H1 (cell line): Measurements from ENCODE around the gene TUT1. TPM values are rescaled to one million over a fixed set of nuclear protein-coding genes. Genes with fewer than 3 reads are reported as not detected.

Experiments used
- CTCF ChIA-PET: fragments of 300-600 bp; sonication (Branson Sonifier 250); formaldehyde crosslinking; loops from one replicate; lab custom pipeline; 2021; ENCODE audit not compliant: partially characterized antibody; lab: Charles Lee
- POLR2A ChIA-PET: fragments of 300-600 bp; sonication (Branson Sonifier 250); formaldehyde crosslinking; loops from one replicate; lab custom pipeline; 2021; ENCODE audit warnings: inconsistent platforms; ENCODE audit not compliant: partially characterized antibody; lab: Charles Lee
- DNase-seq, 2 experiments: peaks; one replicate each; pipeline versions ENCODE4 v3.0.0 to v3.0.0-alpha.2; 2010 to 2022; ENCODE audit warnings: low spot score in 2 of 2, low read depth in 1 of 2, mixed read lengths in 1 of 2
- FAIRE-seq: peaks from 2 replicates; lab custom pipeline; 2011; peaks lifted over from hg19 to GRCh38; lab: Jason Lieb, UNC
- H2AFZ ChIP-seq: 2 replicates; pipeline ENCODE4 v1.8.1; 2012; ENCODE audit warnings: low read length, inconsistent platforms
- H2AK5ac ChIP-seq: 2 replicates; pipeline ENCODE4 v1.6.1; 2013; ENCODE audit warnings: low read depth, low read length
- H2BK120ac ChIP-seq: replicated peaks from 2 replicates; pipeline ENCODE3; 2013; ENCODE audit warnings: low read depth, low read length, inconsistent platforms
- H2BK12ac ChIP-seq: 2 replicates; pipeline ENCODE4 v1.6.1; 2013; ENCODE audit warnings: low read depth, low read length
- H2BK15ac ChIP-seq: 2 replicates; pipeline ENCODE4 v1.6.1; 2013; ENCODE audit warnings: low read length
- H2BK20ac ChIP-seq: 2 replicates; pipeline ENCODE4 v1.6.1; 2013; ENCODE audit warnings: low read length
- H2BK5ac ChIP-seq: 2 replicates; pipeline ENCODE4 v1.6.1; 2013; ENCODE audit warnings: low read depth, low read length
- H3K14ac ChIP-seq: 2 replicates; pipeline ENCODE4 v1.6.1; 2013; ENCODE audit warnings: inconsistent platforms; ENCODE audit not compliant: insufficient read length
- H3K18ac ChIP-seq: 2 replicates; pipeline ENCODE4 v1.6.1; 2013; ENCODE audit warnings: low read length; ENCODE audit errors: extremely low read depth
- H3K23ac ChIP-seq: 2 replicates; pipeline ENCODE4 v1.6.1; 2013; ENCODE audit warnings: inconsistent platforms; ENCODE audit not compliant: insufficient read length
- H3K23me2 ChIP-seq: 2 replicates; pipeline ENCODE4 v1.6.1; 2013; ENCODE audit warnings: low read depth, low read length
- H3K27ac ChIP-seq: 2 replicates; pipeline ENCODE4 v1.6.1; 2011; ENCODE audit warnings: low read depth, low read length, inconsistent platforms
- H3K27me3 ChIP-seq, 4 experiments: replicated peaks in 1 of 4; 1 replicate in 1 of 4; 2 replicates in 3 of 4; pipeline versions ENCODE4 v1.6.1 to v1.8.1; 2011 to 2013; ENCODE audit warnings: low read length in 3 of 4, mild to moderate bottlenecking in 3 of 4, inconsistent platforms in 2 of 4, mixed read lengths in 2 of 4, moderate library complexity in 1 of 4; ENCODE audit not compliant: control insufficient read depth in 3 of 4, insufficient read depth in 3 of 4; ENCODE audit errors: extremely low read depth in 1 of 4
- H3K36me3 ChIP-seq, 4 experiments: 2 replicates each; pipeline versions ENCODE4 v1.6.1 to v1.8.1; 2011 to 2013; ENCODE audit warnings: mild to moderate bottlenecking in 4 of 4, low read length in 3 of 4, moderate library complexity in 2 of 4, control low read depth in 1 of 4, inconsistent platforms in 1 of 4; ENCODE audit not compliant: insufficient read depth in 4 of 4, control insufficient read depth in 2 of 4
- H3K4ac ChIP-seq: replicated peaks from 2 replicates; pipeline ENCODE3; 2013; ENCODE audit warnings: low read length, low read depth, mixed read lengths, inconsistent platforms; ENCODE audit not compliant: insufficient read length
- H3K4me1 ChIP-seq, 4 experiments: replicated peaks in 1 of 4; 1 replicate in 1 of 4; 2 replicates in 3 of 4; pipeline versions ENCODE4 v1.6.1 to v1.8.1; 2011 to 2013; ENCODE audit warnings: low read length in 3 of 4, inconsistent platforms in 2 of 4, mixed read lengths in 1 of 4; ENCODE audit not compliant: insufficient read depth in 4 of 4, control insufficient read depth in 3 of 4
- H3K4me2 ChIP-seq, 2 experiments: 2 replicates each; pipeline versions ENCODE4 v1.6.1 to v1.8.1; 2011 to 2013; ENCODE audit warnings: low read depth in 2 of 2, low read length in 2 of 2, control low read depth in 1 of 2, inconsistent platforms in 1 of 2, mild to moderate bottlenecking in 1 of 2; ENCODE audit not compliant: insufficient read depth in 1 of 2
- H3K4me3 ChIP-seq, 4 experiments: fragments of 200-600, 300-600 bp in 1 of 4; sonication (generic), shearing (Covaris generic), sonication (Bioruptor Twin) in 1 of 4; 2 replicates each; pipeline versions ENCODE4 v1.5.1 to v1.8.1; 2011 to 2016; ENCODE audit warnings: low read length in 4 of 4, low read depth in 3 of 4, control low read depth in 2 of 4, inconsistent platforms in 2 of 4, mild to moderate bottlenecking in 2 of 4, mixed read lengths in 1 of 4, moderate library complexity in 1 of 4; ENCODE audit not compliant: insufficient read depth in 2 of 4; ENCODE audit errors: extremely low read depth in 1 of 4
- H3K56ac ChIP-seq: replicated peaks from 2 replicates; pipeline ENCODE3; 2013; ENCODE audit warnings: low read depth, mild to moderate bottlenecking, mixed read lengths, low read length, inconsistent platforms; ENCODE audit not compliant: insufficient read length
- H3K79me1 ChIP-seq: 2 replicates; pipeline ENCODE4 v1.6.1; 2013; ENCODE audit warnings: low read depth, low read length, control low read depth
- H3K79me2 ChIP-seq, 2 experiments: 2 replicates each; pipeline versions ENCODE4 v1.6.1 to v1.8.1; 2012 to 2013; ENCODE audit warnings: low read length in 2 of 2, mild to moderate bottlenecking in 2 of 2, inconsistent platforms in 1 of 2; ENCODE audit not compliant: insufficient read depth in 2 of 2, control insufficient read depth in 1 of 2
- H3K9ac ChIP-seq, 4 experiments: replicated peaks in 1 of 4; 1 replicate in 1 of 4; 2 replicates in 3 of 4; pipeline versions ENCODE4 v1.6.1 to v1.8.1; 2011 to 2013; ENCODE audit warnings: low read depth in 3 of 4, low read length in 3 of 4, control low read depth in 2 of 4, mild to moderate bottlenecking in 2 of 4, moderate library complexity in 2 of 4, inconsistent platforms in 1 of 4; ENCODE audit errors: extremely low read depth in 1 of 4
- H3K9me3 ChIP-seq, 2 experiments: 2 replicates each; pipeline versions ENCODE4 v1.6.1 to v1.8.1; 2012 to 2013; ENCODE audit warnings: mild to moderate bottlenecking in 2 of 2, moderate library complexity in 2 of 2, control low read depth in 1 of 2, inconsistent platforms in 1 of 2, low read depth in 1 of 2, low read length in 1 of 2, mixed read lengths in 1 of 2; ENCODE audit not compliant: insufficient read depth in 2 of 2
- H4K20me1 ChIP-seq, 2 experiments: replicated peaks in 1 of 2; 2 replicates each; pipeline versions ENCODE3 to v1.8.1; 2011 to 2013; ENCODE audit warnings: inconsistent platforms in 2 of 2, low read length in 2 of 2, mild to moderate bottlenecking in 1 of 2; ENCODE audit not compliant: insufficient read depth in 2 of 2, control insufficient read depth in 1 of 2
- H4K5ac ChIP-seq: 2 replicates; pipeline ENCODE4 v1.6.1; 2013; ENCODE audit warnings: low read length, low read depth, mixed read lengths, inconsistent platforms; ENCODE audit not compliant: insufficient read length
- H4K8ac ChIP-seq: 2 replicates; pipeline ENCODE4 v1.8.0; 2013; ENCODE audit warnings: mild to moderate bottlenecking, moderate library complexity, low read length, inconsistent platforms; ENCODE audit not compliant: insufficient read depth; ENCODE audit errors: extremely low read depth
- H4K91ac ChIP-seq: replicated peaks from 2 replicates; pipeline ENCODE3; 2013; ENCODE audit warnings: low read length, mixed read lengths, inconsistent platforms; ENCODE audit not compliant: insufficient read length
- ASH2L ChIP-seq: fragments of 200-600, 300-600 bp; sonication (generic); IDR thresholded peaks from one replicate; pipeline ENCODE4 v1.7.1; 2017; ENCODE audit warnings: low read length
- FOSL1 ChIP-seq: IDR thresholded peaks from 2 replicates; pipeline ENCODE4 v1.6.1; 2011; ENCODE audit warnings: mild to moderate bottlenecking, low read depth, low read length, moderate library complexity; ENCODE audit not compliant: insufficient read depth
- TCF12 ChIP-seq: IDR thresholded peaks from 2 replicates; pipeline ENCODE4 v1.6.1; 2011; ENCODE audit warnings: low read depth, mild to moderate bottlenecking, low read length
- WGBS, 2 experiments: shearing (Covaris generic) in 1 of 2; methylation state at CpG; one replicate each; pipeline versions ENCODE4 v1.1.6 to v1.1.7; 2013 to 2015; ENCODE audit warnings: low lambda C conversion rate in 2 of 2, mixed read lengths in 2 of 2, inconsistent platforms in 1 of 2, low coverage in 1 of 2, missing lambda C conversion rate in 1 of 2; ENCODE audit not compliant: insufficient replicate concordance in 2 of 2, insufficient coverage in 1 of 2, insufficient read length in 1 of 2; ENCODE audit errors: extremely low coverage in 1 of 2, missing lambda C conversion rate in 1 of 2; 5-methylcytosine and 5-hydroxymethylcytosine counted together
- polyA plus RNA-seq, 7 experiments: library from polyadenylated mRNA; depleted of rRNA in 3 of 7; stranded (reverse) in 5 of 7; unstranded in 2 of 7; fragments of >200 nt in 5 of 7; fragments of 200-250 nt in 2 of 7; gene quantifications; 1 replicate in 5 of 7; 2 replicates in 1 of 7; 4 replicates in 1 of 7; pipeline versions ENCODE4 v1.2.1 to v1.2.3, GENCODE V29; 2011 to 2013; ENCODE audit warnings: missing spikeins in 2 of 7, mixed read lengths in 2 of 7
- total RNA-seq: library from RNA; stranded (reverse); fragmentation: NEBNext Ultra II Directional; extraction: Animal tissue kit (Norgen Biotek cat#: 25700); gene quantifications from 2 replicates; pipeline ENCODE4 v1.2.1, GENCODE V29; 2021

The TUT1 gene
- total and polyA plus RNA-seq, 2 of the 8 experiments (the other 6 are each of a cell fraction or from before 2014, with no cell fraction given) = 17.8 to 24.6 TPM

- Histone ChIP-seq H4K91ac (peak overlapping the region; percentile 19), H3K79me1 (no peaks in the 10 kb centered on the region), H2BK5ac (no peak overlapping the region), H4K8ac (peak overlapping the region; percentile 39; the same call in 1 of the 2 replicates), H4K20me1 (peaks cover 6 to 14% of the 10 kb centered on the region in 2 experiments), H3K56ac (no peak overlapping the region), H2AK5ac (no peak overlapping the region), H3K9me3 (no peaks in the 10 kb centered on the region), H2BK12ac (peak overlapping the region; percentile 43; the same call in 1 of the 2 replicates), H4K5ac (no peak overlapping the region), H2BK20ac (no peak overlapping the region)
- WGBS, 2 experiments = 42% methylated on average over 6 of the region's 6 CpGs; no CpG with 5 or more reads in 1 of the 2 experiments
- peak in 1 of 2 experiments; percentile 43 for DNase-seq
- CTCF ChIA-PET = interaction anchor here (0.9 to 5.1 kb wide), 48 partner anchors 11 to 362 kb away, joined by 3 to 179 read pairs (median 6); partner anchors contain the start of genes C11orf98, CSKMT, EEF1G and LRRN4CL
- peak; percentile 34 for TF ChIP-seq ASH2L
- TF ChIP-seq TCF12 = 0 out of 2 replicates have a peak, but pooled peaks have one; percentile 18
- no peak for TF ChIP-seq FOSL1
- TF ChIP-seq, all 59 proteins: peak for 2
- Histone ChIP-seq H2AFZ (no peak overlapping the region), H3K18ac (peak overlapping the region; percentile 17; the same call in 1 of the 2 replicates), H3K27ac (no peak overlapping the region), H3K4me3 (peak overlapping the region in 2 of 4 experiments; percentile 20 to 45; a peak in 3 of 8 replicates), H3K4me1 (peaks cover 0 to 32% (median 19%) of the 10 kb centered on the region in 4 experiments; a peak in 6 of 7 replicates), H3K9ac (no peak overlapping the region), H2BK15ac (no peak overlapping the region), H3K79me2 (no peaks in the 10 kb centered on the region; a peak in 1 of 4 replicates), H3K4ac (no peak overlapping the region), H3K36me3 (no peaks in the 10 kb centered on the region), H3K27me3 (peaks cover 30 to 44% (median 40%) of the 10 kb centered on the region in 4 experiments), H3K14ac (no peak overlapping the region), H3K23ac (no peak overlapping the region), H3K4me2 (peak overlapping the region; percentile 64 to 97), H2BK120ac (no peak overlapping the region), H3K23me2 (peaks cover 27% of the 10 kb centered on the region)
- FAIRE-seq = no peak
- POLR2A ChIA-PET = interaction anchor here (0.8 to 7.5 kb wide), 8 partner anchors 11 to 138 kb away, joined by 3 to 59 read pairs (median 4); partner anchors contain the start of genes EEF1G and TUT1
These were observed 49.1 kb downstream of the TUT1 start for GRCh38 chr11:62542111-62542745.
